Natural killer cell (primary cell): Measurements from ENCODE around the gene TRMT1. TPM values are rescaled to one million over a fixed set of nuclear protein-coding genes. Genes with fewer than 3 reads are reported as not detected.

ENCODE experiments used
- ATAC-seq, 3 donors: fragments of 150-1000 bp in 2 of 3; fragments of 200-7000 bp in 1 of 3; cut with Tn5 transposase; 1 replicate in 1 of 3; 2 replicates in 2 of 3; pipeline ENCODE4 v1.10.0; 2021; ENCODE audit warnings: mild to moderate bottlenecking in 2 of 3, moderate library complexity in 2 of 3
- DNase-seq, 2 donors: peaks; one replicate each; pipeline versions ENCODE4 v3.0.0 to v3.0.0-alpha.2; 2013 to 2021; ENCODE audit warnings: mixed read lengths in 1 of 2
- H3K27ac ChIP-seq: one replicate; pipeline ENCODE4 v1.5.1; 2013; ENCODE audit warnings: mild to moderate bottlenecking, low read length
- H3K27me3 ChIP-seq: one replicate; pipeline ENCODE4 v1.6.1; 2013; ENCODE audit warnings: low read length; ENCODE audit not compliant: control insufficient read depth, insufficient read depth
- H3K36me3 ChIP-seq: one replicate; pipeline ENCODE4 v1.6.1; 2013; ENCODE audit warnings: low read length; ENCODE audit not compliant: control insufficient read depth, insufficient read depth
- H3K4me1 ChIP-seq: one replicate; pipeline ENCODE4 v1.6.1; 2013; ENCODE audit warnings: low read length; ENCODE audit not compliant: control insufficient read depth, insufficient read depth
- H3K4me3 ChIP-seq: one replicate; pipeline ENCODE4 v1.5.1; 2013; ENCODE audit warnings: low read length
- H3K9me3 ChIP-seq: one replicate; pipeline ENCODE4 v1.6.1; 2013; ENCODE audit warnings: low read length; ENCODE audit not compliant: control insufficient read depth, insufficient read depth
- H3K27ac Mint-ChIP-seq, 2 donors: one replicate each; pipeline ENCODE4 v1.8.0; 2022; ENCODE audit warnings: mild to moderate bottlenecking in 2 of 2, mixed read lengths in 2 of 2, moderate library complexity in 1 of 2
- H3K27me3 Mint-ChIP-seq, 2 donors: one replicate each; pipeline ENCODE4 v1.8.0; 2022; ENCODE audit warnings: low read depth in 2 of 2, mixed read lengths in 2 of 2
- H3K36me3 Mint-ChIP-seq: one replicate; pipeline ENCODE4 v1.8.0; 2022; ENCODE audit warnings: mixed read lengths
- H3K4me1 Mint-ChIP-seq, 2 donors: one replicate each; pipeline ENCODE4 v1.8.0; 2022; ENCODE audit warnings: mixed read lengths in 2 of 2
- H3K4me3 Mint-ChIP-seq: one replicate; pipeline ENCODE4 v1.8.0; 2022; ENCODE audit warnings: mild to moderate bottlenecking, moderate library complexity, mixed read lengths
- H3K9me3 Mint-ChIP-seq, 2 donors: one replicate each; pipeline ENCODE4 v1.8.0; 2022; ENCODE audit warnings: mixed read lengths in 2 of 2
- CTCF ChIP-seq: fragments of 200-600 bp; IDR thresholded peaks from one replicate; pipeline ENCODE4 v1.8.0; 2022; ENCODE audit warnings: antibody characterized with exemption
- WGBS: methylation state at CpG from one replicate; pipeline ENCODE4 v1.1.7; 2013; ENCODE audit warnings: missing lambda C conversion rate; ENCODE audit not compliant: insufficient coverage; 5-methylcytosine and 5-hydroxymethylcytosine counted together
- intact Hi-C: fragments of 100-400 bp; cut with micrococcal nuclease; formaldehyde crosslinking; loops from one replicate; pipeline ENCODE4 v1.14.2; 2022
- total RNA-seq, 4 donors: library from RNA; stranded (reverse); fragments of 120-200 nt in 1 of 4; gene quantifications; one replicate each; pipeline versions ENCODE4 v1.2.3 to v1.2.4, GENCODE V29; 2013 to 2022

The TRMT1 gene
- total RNA-seq, 3 donors from 2014 or later (not counting 1 experiment from before 2014, with no cell fraction given), result 33.8 to 48.5 (median 42.2) TPM

DNA sequence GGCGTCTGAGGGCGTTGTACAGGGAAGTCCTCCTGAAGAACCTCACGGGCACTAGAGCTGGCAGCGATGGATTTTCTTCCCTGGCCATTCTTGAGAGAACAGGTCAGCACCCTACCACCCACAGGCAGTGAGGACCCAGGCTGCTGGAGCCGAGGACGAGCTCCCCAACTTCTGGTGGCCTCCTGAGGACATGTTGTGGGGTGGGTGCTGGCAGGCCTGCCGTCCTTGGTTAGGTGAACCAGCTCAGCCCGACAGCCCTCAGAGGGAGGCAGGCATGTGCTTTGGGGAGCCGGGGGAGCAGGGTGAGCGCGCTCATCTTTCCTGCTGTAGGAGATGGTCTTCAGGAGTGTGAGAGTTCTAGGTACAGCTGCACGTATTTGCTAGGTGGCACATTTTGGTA lies 29.2 kb downstream of the TRMT1 start:
- H3K4me3 ChIP-seq, result no peak overlapping the region
- no peaks in the 10 kb centered on the region for H3K36me3 Mint-ChIP-seq
- H3K27me3 ChIP-seq, result no peaks in the 10 kb centered on the region
- no peak overlapping the region for H3K27ac Mint-ChIP-seq
- no peaks in the 10 kb centered on the region for H3K9me3 ChIP-seq
- peaks cover 0 to 21% of the 10 kb centered on the region in 2 donors for H3K27me3 Mint-ChIP-seq
- H3K4me1 Mint-ChIP-seq, result no peaks in the 10 kb centered on the region
- H3K36me3 ChIP-seq, result no peaks in the 10 kb centered on the region
- intact Hi-C loops, result no loop called here
- H3K9me3 Mint-ChIP-seq, result no peaks in the 10 kb centered on the region
- H3K27ac ChIP-seq, result no peak overlapping the region
- DNase-seq (no peak), ATAC-seq (no peak)
- H3K4me1 ChIP-seq, result no peaks in the 10 kb centered on the region
- TF ChIP-seq CTCF, result no peak
- no peak overlapping the region for H3K4me3 Mint-ChIP-seq
- 93% methylated on average over 11 of the region's 12 CpGs for WGBS

GRCh38 chr19:13086341-13086740 lies 30.2 kb downstream of the TRMT1 start:
- H3K4me3 ChIP-seq, result no peak overlapping the region
- Mint-ChIP-seq H3K9me3 (no peaks in the 10 kb centered on the region), H3K27me3 (peaks cover 0 to 18% of the 10 kb centered on the region in 2 donors), H3K4me3 (no peak overlapping the region), H3K27ac (no peak overlapping the region), H3K4me1 (no peaks in the 10 kb centered on the region), H3K36me3 (no peaks in the 10 kb centered on the region)
- no peaks in the 10 kb centered on the region for H3K9me3 ChIP-seq
- no peak for ATAC-seq
- H3K4me1 ChIP-seq, result no peaks in the 10 kb centered on the region
- no peaks in the 10 kb centered on the region for H3K36me3 ChIP-seq
- TF ChIP-seq CTCF, result no peak
- no peak for DNase-seq
- no peak overlapping the region for H3K27ac ChIP-seq
- 100% methylated on average over 2 of the region's 2 CpGs for WGBS
- H3K27me3 ChIP-seq, result no peaks in the 10 kb centered on the region
- intact Hi-C loops, result no loop called here

DNA sequence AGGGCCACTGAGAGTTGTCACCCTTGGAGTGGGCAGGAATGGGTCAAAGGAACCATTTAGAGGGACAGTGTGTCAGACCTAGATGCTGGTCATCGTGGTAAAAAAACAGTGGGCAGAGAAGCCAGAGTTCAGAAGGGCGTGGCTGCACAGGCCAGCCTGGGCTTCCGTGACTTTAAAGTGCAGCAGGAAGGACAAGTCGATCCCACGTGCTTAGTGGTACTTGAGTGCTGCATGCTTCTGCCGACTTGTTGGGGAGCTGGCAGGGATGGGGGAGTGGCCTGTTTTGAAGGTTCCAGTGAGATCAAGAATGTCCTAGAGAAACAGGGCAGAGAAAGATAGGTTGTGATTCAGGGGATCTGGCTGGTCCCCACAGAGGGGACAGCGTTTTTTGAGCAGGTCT lies 30.9 kb downstream of the TRMT1 start:
- Histone ChIP-seq H3K27me3 (no peaks in the 10 kb centered on the region), H3K4me3 (no peak overlapping the region), H3K9me3 (no peaks in the 10 kb centered on the region), H3K36me3 (no peaks in the 10 kb centered on the region), H3K27ac (no peak overlapping the region), H3K4me1 (no peaks in the 10 kb centered on the region)
- intact Hi-C loops, result no loop called here
- no peaks in the 10 kb centered on the region for H3K4me1 Mint-ChIP-seq
- H3K4me3 Mint-ChIP-seq, result no peak overlapping the region
- no peaks in the 10 kb centered on the region for H3K36me3 Mint-ChIP-seq
- no peak for TF ChIP-seq CTCF
- peaks cover 0 to 18% of the 10 kb centered on the region in 2 donors for H3K27me3 Mint-ChIP-seq
- 41% methylated on average over 7 of the region's 7 CpGs for WGBS
- H3K9me3 Mint-ChIP-seq, result no peaks in the 10 kb centered on the region
- no peak overlapping the region for H3K27ac Mint-ChIP-seq
- DNase-seq (no peak), ATAC-seq (no peak)

DNA sequence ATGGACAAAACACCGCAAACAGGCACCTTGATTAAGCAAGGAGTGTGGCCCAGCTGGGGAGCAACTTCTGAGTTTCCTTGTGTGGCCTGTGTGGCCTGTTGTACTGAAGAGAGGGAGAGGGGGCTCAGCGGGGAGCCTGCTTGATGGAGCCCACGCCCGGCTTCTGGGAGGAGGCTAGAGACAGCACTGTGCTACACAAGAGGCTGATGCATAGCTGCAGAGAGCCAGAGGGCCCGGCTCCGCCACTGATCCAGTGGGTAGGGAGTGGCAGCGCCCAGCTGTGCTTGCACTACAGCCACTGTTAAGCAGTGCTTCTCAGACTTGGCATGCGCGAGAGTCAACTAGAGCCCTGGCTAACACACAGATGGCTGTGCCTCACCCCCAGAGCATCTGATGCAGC lies 32.9 kb downstream of the TRMT1 start:
- Mint-ChIP-seq H3K9me3 (no peaks in the 10 kb centered on the region), H3K27ac (no peak overlapping the region), H3K36me3 (no peaks in the 10 kb centered on the region), H3K27me3 (peaks cover 0 to 13% of the 10 kb centered on the region in 2 donors), H3K4me3 (no peak overlapping the region), H3K4me1 (no peaks in the 10 kb centered on the region)
- H3K4me1 ChIP-seq, result no peaks in the 10 kb centered on the region
- no peak overlapping the region for H3K4me3 ChIP-seq
- intact Hi-C loops, result no loop called here
- no peak overlapping the region for H3K27ac ChIP-seq
- H3K27me3 ChIP-seq, result no peaks in the 10 kb centered on the region
- no peaks in the 10 kb centered on the region for H3K36me3 ChIP-seq
- DNase-seq, result no peak
- no peak for ATAC-seq
- WGBS, result 94% methylated on average over 9 of the region's 9 CpGs
- no peak for TF ChIP-seq CTCF
- H3K9me3 ChIP-seq, result no peaks in the 10 kb centered on the region
